H4 (cell line): Measurements from ENCODE around the gene DCPS. TPM values are rescaled to one million over a fixed set of nuclear protein-coding genes. Genes with fewer than 3 reads are reported as not detected.
"Not testable (repeated sequence)": the region's sequence is repeated elsewhere in the genome, so short reads cannot be mapped to it uniquely, and the experiment has no call there.

Source experiments
- DNase-seq: peaks from one replicate; pipeline ENCODE4 v3.0.0-alpha.2; 2015; ENCODE audit warnings: low spot score
- total RNA-seq: library from RNA; depleted of rRNA; stranded (reverse); fragments of >200 nt; shearing (Covaris generic); gene quantifications from 2 replicates; pipeline ENCODE4 v1.2.3, GENCODE V29; 2014

Gene DCPS
- total RNA-seq, 1 experiment from 2014 or later = 36.9 TPM

DNA sequence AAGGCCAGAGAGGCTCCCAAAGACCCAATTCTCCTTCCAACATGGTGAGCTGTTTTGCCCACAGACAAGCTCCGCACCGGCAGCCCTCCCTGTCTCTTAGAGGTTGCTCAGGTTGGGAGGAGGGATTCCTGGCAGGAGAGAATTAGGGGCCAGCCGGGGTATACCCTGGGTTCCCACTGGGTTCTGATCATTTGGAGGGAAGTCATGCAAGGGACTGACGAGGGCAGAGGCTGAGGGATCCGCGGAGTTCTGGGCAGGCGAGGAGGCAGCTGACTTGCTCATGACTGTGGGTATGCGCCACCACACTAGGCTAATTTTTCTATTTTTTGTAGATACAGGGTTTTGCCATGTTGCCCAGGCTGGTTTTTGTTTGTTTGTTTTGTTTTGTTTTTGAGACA is 56.2 kb downstream of the DCPS start:
- DNase-seq = no peak

DNA sequence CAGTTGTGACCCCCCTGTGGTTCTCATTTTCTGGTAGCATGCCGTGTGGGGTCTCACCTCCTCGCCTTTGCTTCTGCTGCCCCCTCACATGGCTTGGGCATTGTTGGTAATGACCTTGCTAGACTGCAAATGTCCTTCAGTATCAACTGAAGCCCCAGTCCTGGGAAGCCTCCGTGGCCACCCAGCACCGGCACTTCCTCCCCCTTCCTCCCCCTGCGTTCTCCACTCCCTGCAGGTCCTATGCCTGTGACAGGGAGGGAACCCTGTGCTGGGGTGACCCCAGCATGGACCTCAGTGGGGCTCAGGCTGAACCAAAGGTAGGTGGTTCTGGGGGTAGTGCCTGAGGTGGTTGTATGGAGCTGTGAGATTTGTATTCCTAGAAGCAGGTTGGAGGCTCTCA is 57.5 kb downstream of the DCPS start:
- DNase-seq = no peak

DNA sequence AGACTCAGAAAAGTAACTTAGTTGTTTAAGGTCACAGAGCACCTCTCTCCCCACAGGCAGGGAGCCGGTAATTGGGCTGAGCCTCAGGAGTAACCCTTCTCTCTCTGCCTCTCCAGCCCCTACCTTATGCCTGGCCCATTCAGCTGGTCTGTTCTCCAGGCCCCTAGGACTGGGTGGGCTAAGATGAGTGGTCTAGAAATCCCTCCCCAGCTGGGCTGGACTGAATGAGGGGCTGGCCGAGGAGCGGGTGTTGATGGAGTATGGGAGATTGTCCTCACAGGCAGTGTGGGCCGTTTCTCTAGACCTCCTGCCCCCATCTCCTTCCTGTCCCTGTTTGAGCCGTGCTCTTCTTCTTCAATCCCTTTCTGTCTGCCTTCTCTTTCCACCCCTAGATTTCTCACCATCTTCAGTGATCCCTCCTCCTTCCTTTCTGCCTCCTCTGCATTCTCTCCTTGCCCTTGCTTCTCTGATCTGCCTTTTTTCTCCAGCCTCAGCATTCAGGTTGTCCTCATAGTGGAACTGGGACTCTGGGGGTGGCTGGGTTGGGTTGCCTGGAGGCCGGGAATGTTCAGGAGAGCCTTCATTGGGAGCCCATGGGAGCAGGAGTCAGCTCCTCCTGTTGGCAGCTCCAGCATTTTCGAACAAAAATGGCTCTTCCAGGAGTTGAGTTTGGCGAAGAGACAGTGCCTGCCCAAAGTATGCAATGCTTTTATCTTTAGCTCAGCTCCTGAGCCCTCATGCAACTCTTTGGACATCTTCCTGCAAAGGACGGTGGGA is 59.2 kb downstream of the DCPS start:
- DNase-seq = no peak

GRCh38 chr11:126363706-126364248 is 59.9 kb downstream of the DCPS start:
- DNase-seq = no peak

DNA sequence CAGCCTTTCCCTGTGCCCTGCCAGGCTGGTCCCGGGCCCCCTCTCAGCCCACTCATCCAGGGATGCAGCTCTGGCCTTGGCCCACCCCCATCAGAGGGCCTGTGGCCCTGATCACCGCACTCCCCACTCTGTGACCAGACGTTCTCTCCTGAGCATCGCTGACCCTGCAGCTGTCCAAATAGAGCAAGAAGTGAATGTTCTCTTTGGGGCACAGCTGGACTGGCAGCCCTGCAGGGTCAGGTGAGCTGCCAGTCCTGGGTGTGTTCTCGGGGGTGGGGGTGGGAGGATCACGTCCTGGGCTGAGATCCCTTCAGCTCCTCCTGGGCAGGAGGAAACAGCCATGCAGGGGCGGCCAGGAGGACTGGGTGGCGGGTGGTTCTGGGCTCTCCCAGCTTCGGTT is 60.9 kb downstream of the DCPS start:
- not testable (repeated sequence) for DNase-seq

GRCh38 chr11:126365508-126365907 is 61.6 kb downstream of the DCPS start:
- DNase-seq = not testable (repeated sequence)

DNA sequence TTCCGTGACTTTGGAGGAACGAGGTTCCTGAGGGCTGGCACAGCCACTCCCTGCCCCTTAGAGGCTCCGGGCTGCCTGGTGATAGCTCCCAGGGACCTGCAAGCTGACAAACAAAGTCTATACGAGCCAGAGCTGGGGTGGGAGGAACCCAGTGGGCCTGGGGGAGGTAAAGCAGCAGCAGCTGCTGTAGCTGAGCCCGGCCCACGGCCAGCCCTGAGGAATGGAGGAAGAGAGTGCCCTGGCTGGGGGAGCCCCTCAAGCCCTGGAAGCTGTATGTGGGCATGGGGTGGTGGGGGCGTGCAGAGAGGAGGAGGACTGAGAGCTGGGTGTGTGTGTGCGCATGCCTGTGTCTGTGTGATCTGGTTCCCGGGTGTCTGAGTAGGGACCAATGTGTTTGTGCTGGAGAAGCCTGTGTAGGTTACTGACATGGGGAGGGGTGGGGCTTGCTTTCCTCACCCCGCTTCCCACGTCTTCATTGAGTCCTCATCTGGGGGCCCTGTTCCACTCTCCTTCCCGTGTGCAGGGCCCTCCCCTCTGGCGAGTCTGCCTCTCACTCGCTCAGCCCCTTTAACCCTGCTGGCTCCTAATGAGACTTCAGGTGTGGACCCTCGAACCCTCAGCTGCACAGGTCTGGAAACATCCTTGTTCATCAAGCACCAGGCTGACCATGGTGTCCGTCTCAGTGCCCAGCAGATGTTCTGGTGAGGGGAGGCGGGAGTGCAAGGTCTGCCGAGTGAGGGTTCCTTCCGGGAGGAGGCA is 62.4 kb downstream of the DCPS start:
- DNase-seq = no peak

DNA sequence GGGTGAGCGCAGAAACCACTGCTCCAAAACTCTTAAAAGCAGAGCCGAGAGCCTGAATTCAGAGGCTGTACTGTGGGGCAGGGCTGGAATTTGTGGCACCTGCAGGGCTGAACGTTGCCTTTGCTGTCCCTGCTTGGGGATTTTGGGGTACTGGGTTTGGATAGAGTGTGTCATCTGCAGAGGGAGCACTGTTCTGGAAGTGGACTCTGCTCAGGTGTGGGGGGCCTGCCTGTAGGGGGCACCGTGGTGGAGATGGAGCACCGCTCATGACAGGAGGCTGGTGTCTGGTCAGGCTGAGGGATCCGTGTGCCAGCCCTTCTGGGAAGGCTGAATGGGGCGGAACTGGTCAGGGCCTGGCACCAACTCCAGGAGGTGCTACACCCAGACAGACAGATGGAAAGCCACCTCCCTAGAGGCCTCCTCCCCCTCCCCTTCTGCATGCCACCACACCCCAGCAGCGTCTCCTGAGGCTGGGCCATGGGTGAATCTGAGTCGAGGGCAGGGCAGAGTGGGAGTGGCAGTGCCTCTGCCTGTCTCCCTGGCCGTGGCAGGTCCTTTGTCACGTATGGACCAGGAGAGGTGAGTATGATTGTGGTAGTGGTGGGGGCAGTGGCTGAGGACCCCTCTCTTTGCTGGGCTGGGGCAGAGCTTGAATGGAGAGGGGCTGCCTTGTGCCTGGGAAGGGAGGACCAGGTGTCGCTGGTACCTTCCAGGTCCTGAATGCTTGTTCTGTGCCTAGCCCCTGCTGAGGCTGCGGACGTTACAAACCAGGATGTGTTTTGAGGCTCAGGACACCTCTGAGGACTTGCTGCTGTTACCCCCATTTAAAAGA is 63.2 kb downstream of the DCPS start:
- not testable (repeated sequence) for DNase-seq

- not testable (repeated sequence) for DNase-seq
These were observed 63.9 kb downstream of the DCPS start for GRCh38 chr11:126367806-126368205.

GRCh38 chr11:126368336-126369119 is 64.7 kb downstream of the DCPS start:
- DNase-seq = not testable (repeated sequence)

DNA sequence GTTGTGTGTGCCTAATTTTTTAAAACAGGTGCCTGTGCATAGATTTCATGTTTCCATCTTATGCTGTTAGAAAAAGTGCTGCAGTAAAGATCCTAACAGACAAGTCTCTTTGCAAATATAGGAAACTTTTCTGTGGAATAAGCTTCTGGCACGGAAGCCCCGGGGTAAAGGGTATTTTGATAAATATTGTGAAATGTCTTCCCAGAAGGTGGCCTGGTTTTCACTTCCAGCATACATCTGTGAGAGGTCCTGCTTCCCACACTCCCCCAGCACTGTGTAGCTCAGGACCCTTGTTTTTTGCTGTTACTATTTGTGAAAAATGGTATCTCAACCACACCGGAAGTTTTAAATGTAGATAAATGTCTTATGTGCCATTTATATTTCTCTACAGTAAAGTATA is 66.2 kb downstream of the DCPS start:
- no peak for DNase-seq

DNA sequence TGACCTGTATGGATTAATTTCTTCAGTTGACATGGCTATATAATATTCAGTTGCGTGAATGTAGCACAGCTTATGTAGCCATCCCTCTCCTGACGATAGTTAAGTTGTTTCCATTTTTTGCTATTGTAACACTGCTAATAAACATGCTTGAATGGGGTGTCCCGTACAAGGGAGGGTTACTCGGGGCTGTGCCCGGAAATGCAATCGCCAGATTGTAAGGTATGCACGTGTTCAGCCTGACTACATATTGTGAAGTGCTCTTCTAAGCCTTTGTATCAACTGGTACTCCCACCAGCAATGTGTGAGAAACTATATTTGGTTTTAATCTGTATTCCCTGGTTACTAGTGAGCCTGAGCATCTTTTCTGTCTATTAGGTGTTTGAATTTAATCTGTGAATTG is 67.7 kb downstream of the DCPS start:
- no peak for DNase-seq

DNA sequence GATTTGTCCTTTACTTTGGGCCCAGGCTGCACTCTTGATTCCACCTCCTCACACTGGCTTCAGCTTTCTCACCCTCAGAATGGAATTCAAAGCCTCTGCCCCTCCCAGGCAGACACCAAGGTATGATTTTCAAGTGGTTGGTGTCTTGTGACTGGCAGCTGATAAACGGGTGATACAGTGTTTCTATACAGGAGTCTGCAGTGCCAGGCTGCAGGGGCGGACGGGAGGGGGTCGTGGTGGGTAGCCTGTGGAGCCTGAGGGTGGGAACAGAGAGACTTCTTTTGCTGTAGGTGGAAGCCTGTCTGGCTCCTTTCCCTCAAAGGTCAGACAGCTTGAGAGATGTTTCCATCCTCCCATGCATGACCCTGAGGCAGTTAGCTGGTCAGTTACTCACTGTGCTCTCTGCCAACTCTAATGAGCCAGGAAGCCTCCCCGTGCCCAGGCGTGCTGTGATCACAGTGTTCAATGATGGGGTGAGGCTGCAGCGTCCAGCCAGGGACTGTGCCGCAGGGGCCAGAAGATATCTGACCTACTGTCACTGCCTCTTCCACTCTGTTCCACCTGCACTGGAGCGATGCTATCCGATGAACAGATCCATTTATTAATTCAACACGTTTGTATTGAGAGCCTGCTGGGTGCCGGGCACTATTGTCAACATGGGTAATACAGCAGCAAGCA is 69.7 kb downstream of the DCPS start:
- not testable (repeated sequence) for DNase-seq

DNA sequence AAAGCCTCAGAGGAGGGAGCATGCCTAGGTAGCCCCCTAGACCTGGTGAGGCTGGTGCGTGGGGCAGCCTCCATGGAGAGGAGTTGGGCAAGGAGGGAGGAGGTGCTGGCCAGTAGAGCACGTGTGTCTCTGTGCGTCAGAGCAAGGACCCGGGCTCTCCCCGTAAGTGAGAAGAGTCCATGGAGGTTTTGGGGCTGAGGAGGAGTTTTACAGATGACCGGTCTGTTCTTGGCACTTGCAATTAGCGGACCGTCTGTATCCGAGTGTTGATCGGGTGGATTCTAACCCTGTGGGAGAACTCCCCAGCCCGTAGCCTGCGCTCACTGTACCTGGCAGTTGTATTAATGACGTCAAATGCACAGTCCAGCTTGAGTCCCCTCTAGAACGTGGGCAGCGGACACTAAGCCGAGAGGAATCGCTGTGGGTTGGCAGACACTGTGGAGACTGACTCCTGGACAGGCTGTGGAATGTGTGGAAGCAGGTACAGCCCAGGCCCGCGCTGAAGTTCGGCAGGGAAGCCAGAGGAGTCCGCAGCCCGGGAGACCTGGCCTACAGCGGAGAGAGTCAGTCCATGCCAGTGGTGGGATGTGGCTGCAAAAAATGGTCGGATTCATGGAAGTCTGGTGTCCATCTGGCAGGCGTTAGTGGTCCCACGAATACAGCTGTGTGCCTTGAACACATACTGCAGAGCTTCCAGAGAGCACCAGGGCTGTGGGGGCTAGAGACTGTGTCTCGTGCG is 70.9 kb downstream of the DCPS start:
- not testable (repeated sequence) for DNase-seq

- DNase-seq = peak; percentile 26
These were observed 71.9 kb downstream of the DCPS start for GRCh38 chr11:126375726-126376125.

DNA sequence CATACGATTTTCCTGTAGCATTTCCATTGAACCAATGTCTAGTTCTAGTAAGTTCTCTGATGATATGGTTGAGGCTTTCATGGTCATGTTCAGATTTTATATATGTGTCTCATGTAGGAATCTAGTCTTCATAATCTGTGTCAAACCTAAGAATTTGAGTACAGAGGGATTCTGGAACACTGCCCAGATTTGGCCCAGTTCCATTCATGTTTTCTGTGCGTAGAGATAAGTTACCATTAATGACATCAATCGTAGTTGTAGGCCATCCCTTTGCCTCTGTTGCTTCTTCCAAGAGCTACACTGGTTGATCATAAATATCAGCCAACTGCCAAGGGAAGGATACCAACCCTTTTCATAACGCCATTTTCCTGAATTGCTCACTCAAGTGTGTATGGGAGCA is 74.9 kb downstream of the DCPS start:
- no peak for DNase-seq

- no peak for DNase-seq
These were observed 77.0 kb downstream of the DCPS start for GRCh38 chr11:126380909-126381308.

DNA sequence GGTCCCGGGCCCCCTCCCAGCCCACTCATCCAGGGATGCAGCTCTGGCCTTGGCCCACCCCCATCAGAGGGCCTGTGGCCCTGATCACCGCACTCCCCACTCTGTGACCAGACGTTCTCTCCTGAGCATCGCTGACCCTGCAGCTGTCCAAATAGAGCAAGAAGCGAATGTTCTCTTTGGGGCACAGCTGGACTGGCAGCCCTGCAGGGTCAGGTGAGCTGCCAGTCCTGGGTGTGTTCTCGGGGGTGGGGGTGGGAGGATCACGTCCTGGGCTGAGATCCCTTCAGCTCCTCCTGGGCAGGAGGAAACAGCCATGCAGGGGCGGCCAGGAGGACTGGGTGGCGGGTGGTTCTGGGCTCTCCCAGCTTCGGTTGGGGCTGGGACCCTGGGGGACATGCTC is 78.1 kb downstream of the DCPS start:
- not testable (repeated sequence) for DNase-seq

GRCh38 chr11:126382641-126383040 is 78.8 kb downstream of the DCPS start:
- DNase-seq = not testable (repeated sequence)
